Common myeloid progenitor, CD34-positive (primary cell): ENCODE data around the gene TMEM69.

ENCODE experiments used
- CTCF ChIA-PET: fragments of 350-600 bp; sonication (Branson Sonifier 250); formaldehyde crosslinking; loops from one replicate; lab custom pipeline; 2021; ENCODE audit warnings: antibody characterized with exemption; lab: Charles Lee
- POLR2A ChIA-PET: fragments of 350-600 bp; sonication (Branson Sonifier 250); formaldehyde crosslinking; loops from one replicate; lab custom pipeline; 2021; ENCODE audit warnings: antibody characterized with exemption; lab: Charles Lee
- DNase-seq, 3 donors: peaks; one replicate each; pipeline versions ENCODE4 v3.0.0 to v3.0.0-alpha.2; 2013
- H3K27ac ChIP-seq, 2 experiments: 1 replicate in 1 of 2; 2 replicates in 1 of 2; pipeline ENCODE4 v1.7.0; 2013; ENCODE audit warnings: inconsistent platforms in 2 of 2, low read length in 2 of 2, mild to moderate bottlenecking in 2 of 2, low read depth in 1 of 2, moderate library complexity in 1 of 2; ENCODE audit not compliant: severe bottlenecking in 2 of 2, insufficient read depth in 1 of 2, poor library complexity in 1 of 2
- H3K27me3 ChIP-seq, 5 experiments: replicated peaks in 2 of 5; 1 replicate in 3 of 5; 2 replicates in 2 of 5; pipeline versions ENCODE4 v1.6.1 to v1.7.0; 2013; ENCODE audit warnings: low read length in 4 of 5, mild to moderate bottlenecking in 2 of 5, moderate library complexity in 2 of 5, inconsistent platforms in 1 of 5; ENCODE audit not compliant: insufficient read depth in 5 of 5, control insufficient read depth in 4 of 5
- H3K36me3 ChIP-seq, 4 experiments: 1 replicate in 2 of 4; 2 replicates in 2 of 4; pipeline versions ENCODE4 v1.6.1 to v1.7.0; 2013; ENCODE audit warnings: low read length in 3 of 4, control low read depth in 1 of 4, mild to moderate bottlenecking in 1 of 4; ENCODE audit not compliant: control insufficient read depth in 4 of 4, insufficient read depth in 4 of 4
- H3K4me1 ChIP-seq, 4 experiments: 1 replicate in 3 of 4; 2 replicates in 1 of 4; pipeline versions ENCODE4 v1.6.1 to v1.7.1; 2013; ENCODE audit warnings: low read length in 3 of 4, mild to moderate bottlenecking in 3 of 4, control low read depth in 1 of 4, inconsistent platforms in 1 of 4, moderate library complexity in 1 of 4; ENCODE audit not compliant: control insufficient read depth in 4 of 4, insufficient read depth in 4 of 4; ENCODE audit errors: control extremely low read depth in 1 of 4
- H3K4me3 ChIP-seq, 7 experiments: 1 replicate in 4 of 7; 2 replicates in 3 of 7; pipeline versions ENCODE4 v1.5.1 to v1.7.0; 2013; ENCODE audit warnings: mild to moderate bottlenecking in 7 of 7, low read length in 6 of 7, moderate library complexity in 6 of 7, inconsistent platforms in 2 of 7, low read depth in 2 of 7, control low read depth in 1 of 7; ENCODE audit not compliant: insufficient read depth in 4 of 7, control insufficient read depth in 1 of 7; ENCODE audit errors: extremely low read depth in 1 of 7
- H3K9me3 ChIP-seq, 5 experiments: 1 replicate in 4 of 5; 2 replicates in 1 of 5; pipeline versions ENCODE4 v1.6.1 to v1.7.1; 2013; ENCODE audit warnings: low read length in 4 of 5, mild to moderate bottlenecking in 2 of 5, inconsistent platforms in 1 of 5, low read depth in 1 of 5, moderate library complexity in 1 of 5; ENCODE audit not compliant: control insufficient read depth in 4 of 5, insufficient read depth in 2 of 5; ENCODE audit errors: control extremely low read depth in 1 of 5
- WGBS: methylation state at CpG from one replicate; pipeline ENCODE4 v1.1.5; 2013; ENCODE audit not compliant: insufficient coverage; 5-methylcytosine and 5-hydroxymethylcytosine counted together

The TMEM69 gene

DNA sequence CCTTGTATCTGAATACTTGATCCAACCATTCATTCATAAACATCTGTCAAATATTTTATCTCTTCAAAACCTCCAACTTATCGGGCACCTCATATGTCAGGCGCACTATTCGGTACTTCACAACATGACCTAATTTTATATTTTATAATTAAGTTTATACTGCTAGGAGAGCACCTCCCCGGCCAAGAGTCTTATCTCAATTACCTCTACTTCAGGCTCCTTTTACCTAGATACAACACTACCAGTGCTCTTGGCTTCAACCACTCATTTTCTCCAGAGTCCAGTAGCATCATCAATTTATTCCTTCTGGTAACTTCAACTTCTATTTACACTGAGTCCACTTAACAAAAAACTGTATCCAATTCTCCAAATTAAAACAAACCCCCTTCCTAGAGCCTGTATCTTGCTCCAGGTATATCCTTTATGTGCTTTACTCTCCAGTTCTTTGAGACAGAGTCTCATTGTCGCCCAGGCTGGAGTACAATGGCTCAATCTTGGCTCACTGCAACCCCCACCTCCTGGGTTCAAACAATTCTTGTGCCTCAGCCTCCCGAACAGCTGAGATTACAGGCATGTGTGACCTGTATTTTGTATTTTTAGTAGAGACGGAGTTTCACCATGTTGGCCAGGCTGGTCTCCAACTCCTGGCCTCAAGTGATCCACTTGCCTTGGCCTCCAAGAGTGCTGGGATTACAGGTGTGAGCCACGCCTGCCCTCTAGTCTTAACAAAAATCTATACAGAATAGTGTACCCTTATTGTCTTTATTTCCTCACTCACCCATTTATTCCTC is 20.5 kb upstream of the TMEM69 start:
- 86% methylated on average over 4 of the region's 8 CpGs for WGBS

DNA sequence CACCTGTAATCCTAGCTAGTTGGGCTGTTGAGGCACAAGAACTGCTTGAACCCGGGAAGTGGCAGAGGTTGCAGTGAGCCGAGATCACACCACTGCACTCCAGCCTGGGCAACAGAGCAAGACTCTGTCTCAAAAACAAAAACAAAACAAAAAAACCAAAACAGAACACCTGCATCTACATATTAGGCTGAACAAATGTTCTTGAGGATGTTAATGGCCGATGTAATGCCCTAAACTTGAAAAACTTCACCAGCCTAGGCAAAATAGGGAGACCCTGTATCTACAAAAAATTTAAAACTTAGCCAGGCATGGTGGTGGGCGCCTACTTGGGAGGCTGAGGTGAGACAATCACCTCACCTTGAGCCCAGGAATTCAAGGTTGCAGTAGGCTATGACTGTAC is 19.5 kb upstream of the TMEM69 start:
- Histone ChIP-seq H3K4me3 (no peak overlapping the region), H3K36me3 (peaks cover 0 to 16% (median 4%) of the 10 kb centered on the region in 4 experiments), H3K4me1 (peaks cover 0 to 3% (median 0%) of the 10 kb centered on the region in 4 experiments), H3K27ac (no peak overlapping the region), H3K27me3 (no peaks in the 10 kb centered on the region), H3K9me3 (no peaks in the 10 kb centered on the region)
- ChIA-PET POLR2A (no interaction called here), CTCF (interaction anchor here (0.6 to 2.5 kb wide), 2 partner anchors 14 to 369 kb away, joined by 3 to 10 read pairs; no protein-coding TSS in a partner anchor)
- 92% methylated on average over 1 of the region's 4 CpGs for WGBS
- DNase-seq = no peak

More for the DNA sequence above, 20.5 kb upstream of the TMEM69 start:
- DNase-seq = no peak
- ChIA-PET CTCF (interaction anchor here (2.5 kb wide), 1 partner anchor 15 kb away, joined by 10 read pairs; no protein-coding TSS in a partner anchor), POLR2A (no interaction called here)
- H3K4me3 ChIP-seq = no peak overlapping the region
- H3K9me3 ChIP-seq = no peaks in the 10 kb centered on the region
- H3K36me3 ChIP-seq = peaks cover 0 to 9% (median 4%) of the 10 kb centered on the region in 4 experiments
- no peaks in the 10 kb centered on the region for H3K27me3 ChIP-seq
- peaks cover 0 to 1% (median 0%) of the 10 kb centered on the region in 4 experiments for H3K4me1 ChIP-seq
- H3K27ac ChIP-seq = no peak overlapping the region

DNA sequence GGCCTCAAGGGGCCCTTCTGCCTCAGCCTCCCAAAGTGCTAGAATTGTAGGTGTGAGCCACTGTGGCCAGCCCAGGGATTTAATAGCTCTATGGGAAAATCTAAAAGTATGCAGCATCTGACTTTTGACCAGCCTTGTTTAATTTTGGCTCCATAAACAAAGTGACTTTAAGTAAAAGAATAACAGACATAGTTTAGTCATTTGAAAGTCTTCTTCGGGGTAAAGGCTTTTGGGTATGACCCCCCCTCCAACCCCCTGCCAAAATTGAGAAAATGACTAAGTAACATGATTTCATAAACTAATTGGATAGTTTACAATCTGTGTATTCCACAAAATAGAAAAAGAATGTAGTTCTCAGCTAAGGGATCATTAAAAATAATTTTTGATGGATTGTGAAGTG is 18.6 kb upstream of the TMEM69 start:
- CTCF ChIA-PET = interaction anchor here (0.6 to 2.5 kb wide), 2 partner anchors 13 to 368 kb away, joined by 3 to 10 read pairs; no protein-coding TSS in a partner anchor
- H3K36me3 ChIP-seq = peaks cover under 1 to 20% (median 9%) of the 10 kb centered on the region in 4 experiments
- no peak overlapping the region for H3K4me3 ChIP-seq
- no CpG with 5 or more reads among the region's 1 CpG for WGBS
- H3K27ac ChIP-seq = no peak overlapping the region
- POLR2A ChIA-PET = no interaction called here
- DNase-seq = no peak
- no peaks in the 10 kb centered on the region for H3K27me3 ChIP-seq
- peaks cover 0 to 3% (median 0%) of the 10 kb centered on the region in 4 experiments for H3K4me1 ChIP-seq
- H3K9me3 ChIP-seq = no peaks in the 10 kb centered on the region

DNA sequence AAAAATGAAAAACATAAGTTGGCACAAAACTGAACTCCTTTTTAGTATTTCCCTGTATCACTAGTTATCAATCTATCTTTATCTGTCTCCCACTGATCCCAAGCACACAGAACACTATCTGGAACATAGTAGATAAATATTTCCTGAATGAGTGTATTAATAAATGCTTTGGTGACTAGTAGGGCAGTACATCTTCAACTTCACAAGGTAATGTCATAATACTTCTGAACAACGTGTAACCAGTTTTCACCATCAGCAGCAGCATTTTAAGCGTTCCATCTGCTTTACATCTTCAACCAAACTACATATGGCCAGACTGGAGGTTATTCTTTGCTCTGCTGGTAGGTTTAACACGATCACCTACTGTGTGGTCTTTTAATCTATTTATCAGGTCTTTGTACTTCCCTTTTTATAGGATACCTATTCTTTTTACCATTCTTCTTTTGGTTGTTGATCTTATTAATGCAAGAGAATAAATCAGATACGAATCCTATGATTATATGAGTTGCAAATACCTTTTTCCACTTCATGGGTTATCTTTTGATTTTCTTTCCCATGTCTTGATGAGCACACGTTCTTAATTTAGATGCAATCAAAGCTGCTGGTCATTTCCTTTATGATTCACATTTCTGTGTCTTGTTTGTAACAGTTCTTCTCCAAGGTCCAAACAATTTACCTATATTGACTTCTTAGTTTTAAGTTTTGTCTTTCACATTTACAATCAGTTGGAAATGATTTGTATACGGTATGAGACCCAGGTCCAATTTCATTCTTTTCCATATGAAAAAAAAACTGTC is 17.9 kb upstream of the TMEM69 start:
- 100% methylated on average over 2 of the region's 6 CpGs for WGBS
- Histone ChIP-seq H3K27ac (no peak overlapping the region), H3K4me1 (peaks cover 0 to 3% (median 0%) of the 10 kb centered on the region in 4 experiments), H3K27me3 (no peaks in the 10 kb centered on the region), H3K9me3 (no peaks in the 10 kb centered on the region), H3K4me3 (no peak overlapping the region), H3K36me3 (peaks cover 4 to 22% (median 11%) of the 10 kb centered on the region in 4 experiments)
- ChIA-PET CTCF (no interaction called here), POLR2A (interaction anchor here (0.8 kb wide), 1 partner anchor 16 kb away, joined by 6 read pairs; the partner anchor contains the start of gene GPBP1L1)
- DNase-seq = no peak

DNA sequence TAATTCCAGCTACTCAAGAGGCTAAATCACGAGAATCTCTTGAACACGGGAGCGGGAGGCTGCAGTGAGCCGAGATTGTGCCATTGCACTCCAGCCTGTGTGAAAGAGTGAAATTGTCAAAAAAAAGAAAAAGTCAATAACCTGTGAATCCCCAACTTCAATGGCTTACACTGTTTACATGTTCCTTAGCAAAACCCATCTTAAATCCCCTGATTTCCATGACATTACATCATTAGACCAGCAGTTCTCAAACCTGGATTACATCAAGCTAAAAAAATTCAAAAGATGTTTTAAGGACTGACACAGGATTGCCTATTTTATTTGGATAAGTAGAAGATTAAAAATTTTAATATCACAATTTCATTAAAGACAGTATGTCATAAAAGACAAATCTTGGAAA is 14.0 kb upstream of the TMEM69 start:
- ChIA-PET POLR2A (interaction anchor here (1.3 kb wide), 1 partner anchor 19 kb away, joined by 3 read pairs; no protein-coding TSS in a partner anchor), CTCF (interaction anchor here (2.8 kb wide), 1 partner anchor 12 kb away, joined by 7 read pairs; the partner anchor contains the start of gene GPBP1L1)
- Histone ChIP-seq H3K9me3 (no peaks in the 10 kb centered on the region), H3K4me1 (peaks cover 0 to 24% (median 5%) of the 10 kb centered on the region in 4 experiments), H3K36me3 (peaks cover 4 to 18% (median 11%) of the 10 kb centered on the region in 4 experiments), H3K27ac (no peak overlapping the region), H3K4me3 (no peak overlapping the region), H3K27me3 (no peaks in the 10 kb centered on the region)
- no peak for DNase-seq
- WGBS = 100% methylated on average over 1 of the region's 4 CpGs

DNA sequence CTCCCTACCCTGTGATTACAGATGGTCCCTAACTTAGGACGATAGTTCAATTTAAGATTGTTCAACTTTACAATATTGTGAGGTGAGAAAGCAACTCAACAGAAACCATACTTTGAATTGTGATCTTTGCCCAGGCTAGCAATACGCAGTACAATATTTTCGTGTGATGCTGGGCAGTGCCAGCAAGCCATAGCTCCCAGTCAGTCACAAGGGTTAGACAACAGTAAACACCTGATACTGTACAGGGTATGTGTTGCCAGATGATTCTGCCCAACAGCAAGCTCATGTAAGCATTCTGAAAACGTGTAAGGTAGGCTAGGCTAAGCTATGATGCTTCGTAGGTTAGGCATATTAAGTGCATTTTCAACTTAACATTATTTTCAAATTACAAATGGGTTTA is 13.5 kb upstream of the TMEM69 start:
- H3K27ac ChIP-seq = no peak overlapping the region
- H3K36me3 ChIP-seq = peaks cover 4 to 18% (median 11%) of the 10 kb centered on the region in 4 experiments
- no peak for DNase-seq
- no peaks in the 10 kb centered on the region for H3K9me3 ChIP-seq
- ChIA-PET CTCF (interaction anchor here (2.8 kb wide), 1 partner anchor 12 kb away, joined by 7 read pairs; the partner anchor contains the start of gene GPBP1L1), POLR2A (interaction anchor here (0.6 to 1.6 kb wide), 2 partner anchors 12 to 21 kb away, joined by 3 to 5 read pairs; partner anchors contain the start of gene GPBP1L1)
- no peak overlapping the region for H3K4me3 ChIP-seq
- 100% methylated on average over 2 of the region's 5 CpGs for WGBS
- H3K4me1 ChIP-seq = peaks cover 1 to 28% (median 9%) of the 10 kb centered on the region in 4 experiments
- no peaks in the 10 kb centered on the region for H3K27me3 ChIP-seq
